HepG2 (cell line): Measurements from ENCODE around the gene FAM228B. TPM values are rescaled to one million over a fixed set of nuclear protein-coding genes. Genes with fewer than 3 reads are reported as not detected.

Experiments
- ATF7-NPFF ChIP-seq: sonication (generic); formaldehyde crosslinking; IDR thresholded peaks from 2 replicates; pipeline ENCODE4 v1.8.1; 2023; ENCODE audit warnings: mild to moderate bottlenecking, low read depth, missing genetic modification reagents, moderate library complexity
- GATAD2A ChIP-seq: IDR thresholded peaks from 2 replicates; pipeline ENCODE4 v1.6.1; 2016
- HOXA9 ChIP-seq: sonication (generic); formaldehyde crosslinking; IDR thresholded peaks from 2 replicates; pipeline ENCODE4 v1.8.1; 2022; ENCODE audit warnings: missing genetic modification reagents, mild to moderate bottlenecking, moderate library complexity, borderline replicate concordance
- NR2F2 ChIP-seq: IDR thresholded peaks from 2 replicates; pipeline ENCODE4 v1.6.1; 2012; ENCODE audit warnings: low read depth, inconsistent platforms, borderline replicate concordance
- PAF1 ChIP-seq: IDR thresholded peaks from 2 replicates; pipeline ENCODE4 v1.6.1; 2016; ENCODE audit warnings: missing genetic modification reagents, missing compliant biosample characterization
- POGZ ChIP-seq: sonication (generic); formaldehyde crosslinking; IDR thresholded peaks from 2 replicates; pipeline ENCODE4 v1.4.0; 2020; ENCODE audit warnings: mild to moderate bottlenecking, missing genetic modification reagents
- SP1 ChIP-seq, 2 experiments: fragments of 450-650 bp in 1 of 2; sonication (generic) in 1 of 2; formaldehyde crosslinking in 1 of 2; IDR thresholded peaks; 2 replicates each; pipeline versions ENCODE4 v1.4.0 to v1.6.1; 2016 to 2020; ENCODE audit warnings: missing genetic modification reagents in 1 of 2
- TBP ChIP-seq: sonication (generic); formaldehyde crosslinking; IDR thresholded peaks from 2 replicates; pipeline ENCODE4 v1.5.0; 2020; ENCODE audit warnings: missing genetic modification reagents
- TEAD2 ChIP-seq: sonication (generic); formaldehyde crosslinking; IDR thresholded peaks from 2 replicates; pipeline ENCODE4 v1.9.0; 2021; ENCODE audit warnings: missing genetic modification reagents
- YEATS2 ChIP-seq: sonication (generic); formaldehyde crosslinking; IDR thresholded peaks from 2 replicates; pipeline ENCODE4 v1.4.0; 2020; ENCODE audit warnings: missing genetic modification reagents, borderline replicate concordance
- ZNF563 ChIP-seq: sonication (generic); formaldehyde crosslinking; IDR thresholded peaks from 2 replicates; pipeline ENCODE4 v1.8.0; 2022; ENCODE audit warnings: mild to moderate bottlenecking, moderate library complexity, missing genetic modification reagents
- ZNF607 ChIP-seq: sonication (generic); formaldehyde crosslinking; IDR thresholded peaks from 2 replicates; pipeline ENCODE4 v1.5.1; 2020; ENCODE audit warnings: missing genetic modification reagents, mild to moderate bottlenecking, borderline replicate concordance
- ZNF703 ChIP-seq: sonication (generic); formaldehyde crosslinking; IDR thresholded peaks from 2 replicates; pipeline ENCODE4 v1.5.1; 2020; ENCODE audit warnings: missing genetic modification reagents, mild to moderate bottlenecking, moderate library complexity, borderline replicate concordance
- polyA plus RNA-seq, 8 experiments: library from polyadenylated mRNA; depleted of rRNA in 3 of 8; stranded (reverse) in 7 of 8; unstranded in 1 of 8; fragments of >200 nt; fragmentation: Illumina TruSeq in 4 of 8; extraction: Trizol in 4 of 8; gene quantifications; 2 replicates each; pipeline versions ENCODE4 v1.2.1 to v1.2.3, GENCODE V29; 2011 to 2016; ENCODE audit warnings: low read depth in 4 of 8, missing spikeins in 1 of 8, mixed read lengths in 1 of 8; ENCODE audit not compliant: insufficient read depth in 1 of 8
- total RNA-seq, 5 experiments: library from RNA; depleted of rRNA; stranded (reverse); fragments of >200 nt; fragmentation: Illumina TruSeq; extraction: Trizol; gene quantifications; 2 replicates each; pipeline ENCODE4 v1.2.3, GENCODE V29; 2016; ENCODE audit warnings: low read depth in 1 of 5
- TF ChIP-seq, protein P1 (sequence below): sonication (generic); formaldehyde crosslinking; IDR thresholded peaks from 2 replicates; pipeline ENCODE4 v1.5.1; 2020; ENCODE audit warnings: mild to moderate bottlenecking, missing genetic modification reagents, borderline replicate concordance
- TF ChIP-seq, protein P2 (sequence below): sonication (generic); formaldehyde crosslinking; IDR thresholded peaks from 2 replicates; pipeline ENCODE4 v1.8.1; 2023; ENCODE audit warnings: missing genetic modification reagents, inconsistent platforms, borderline replicate concordance
- TF ChIP-seq, protein P3 (sequence below): sonication (generic); formaldehyde crosslinking; IDR thresholded peaks from 2 replicates; pipeline ENCODE4 v1.4.0; 2020; ENCODE audit warnings: missing genetic modification reagents
- TF ChIP-seq, protein P4 (sequence below): sonication (generic); IDR thresholded peaks from 2 replicates; pipeline ENCODE4 v1.6.1; 2016; ENCODE audit warnings: low read depth, borderline replicate concordance

Gene FAM228B
- total and polyA plus RNA-seq, 2 of the 13 experiments (the other 11 are each of a cell fraction or from before 2014, with no cell fraction given) = 0.79 to 1.1 TPM

DNA sequence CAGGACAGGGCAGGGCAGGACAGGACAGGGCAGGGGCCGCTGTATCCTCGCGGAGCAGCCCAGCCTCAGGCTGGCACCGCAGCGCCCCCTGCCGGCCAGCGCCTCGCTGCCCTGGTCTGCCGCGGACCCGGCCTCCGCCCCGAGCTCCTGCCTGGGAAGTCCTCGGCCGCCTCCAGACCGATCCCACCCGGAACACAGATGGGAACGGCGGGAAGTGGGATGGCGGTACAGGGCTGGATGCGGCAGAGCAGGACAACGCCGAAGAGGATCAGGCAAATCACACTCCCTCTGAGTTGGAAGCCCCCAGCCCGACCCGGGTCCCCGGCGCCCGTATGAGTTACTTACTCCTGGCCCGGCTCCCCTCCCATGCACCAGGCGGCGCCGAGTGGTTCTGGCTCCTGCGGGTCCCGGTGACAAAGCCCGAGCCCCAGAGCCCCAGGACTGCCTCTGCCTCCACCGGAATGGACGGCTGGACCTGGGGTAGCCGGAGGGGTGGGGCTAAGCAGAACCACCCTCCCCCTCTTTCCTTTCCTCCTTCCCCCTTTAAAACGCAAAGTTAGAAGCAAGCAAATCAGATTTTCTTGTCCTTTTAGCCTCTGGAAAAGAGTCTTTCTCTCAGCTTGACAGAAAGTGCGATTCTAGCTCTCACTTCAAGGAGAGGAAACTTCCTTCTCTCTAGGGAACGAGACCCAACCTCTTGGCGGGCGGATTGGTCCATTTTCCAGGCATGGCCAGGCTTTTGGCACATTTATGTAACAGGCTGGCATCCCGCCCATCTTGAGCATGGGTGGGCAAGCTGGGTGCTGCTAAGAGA is 38.7 kb upstream of the FAM228B start, which contains the start of gene TP53I3 (continued):
- TF ChIP-seq, protein P1, sequence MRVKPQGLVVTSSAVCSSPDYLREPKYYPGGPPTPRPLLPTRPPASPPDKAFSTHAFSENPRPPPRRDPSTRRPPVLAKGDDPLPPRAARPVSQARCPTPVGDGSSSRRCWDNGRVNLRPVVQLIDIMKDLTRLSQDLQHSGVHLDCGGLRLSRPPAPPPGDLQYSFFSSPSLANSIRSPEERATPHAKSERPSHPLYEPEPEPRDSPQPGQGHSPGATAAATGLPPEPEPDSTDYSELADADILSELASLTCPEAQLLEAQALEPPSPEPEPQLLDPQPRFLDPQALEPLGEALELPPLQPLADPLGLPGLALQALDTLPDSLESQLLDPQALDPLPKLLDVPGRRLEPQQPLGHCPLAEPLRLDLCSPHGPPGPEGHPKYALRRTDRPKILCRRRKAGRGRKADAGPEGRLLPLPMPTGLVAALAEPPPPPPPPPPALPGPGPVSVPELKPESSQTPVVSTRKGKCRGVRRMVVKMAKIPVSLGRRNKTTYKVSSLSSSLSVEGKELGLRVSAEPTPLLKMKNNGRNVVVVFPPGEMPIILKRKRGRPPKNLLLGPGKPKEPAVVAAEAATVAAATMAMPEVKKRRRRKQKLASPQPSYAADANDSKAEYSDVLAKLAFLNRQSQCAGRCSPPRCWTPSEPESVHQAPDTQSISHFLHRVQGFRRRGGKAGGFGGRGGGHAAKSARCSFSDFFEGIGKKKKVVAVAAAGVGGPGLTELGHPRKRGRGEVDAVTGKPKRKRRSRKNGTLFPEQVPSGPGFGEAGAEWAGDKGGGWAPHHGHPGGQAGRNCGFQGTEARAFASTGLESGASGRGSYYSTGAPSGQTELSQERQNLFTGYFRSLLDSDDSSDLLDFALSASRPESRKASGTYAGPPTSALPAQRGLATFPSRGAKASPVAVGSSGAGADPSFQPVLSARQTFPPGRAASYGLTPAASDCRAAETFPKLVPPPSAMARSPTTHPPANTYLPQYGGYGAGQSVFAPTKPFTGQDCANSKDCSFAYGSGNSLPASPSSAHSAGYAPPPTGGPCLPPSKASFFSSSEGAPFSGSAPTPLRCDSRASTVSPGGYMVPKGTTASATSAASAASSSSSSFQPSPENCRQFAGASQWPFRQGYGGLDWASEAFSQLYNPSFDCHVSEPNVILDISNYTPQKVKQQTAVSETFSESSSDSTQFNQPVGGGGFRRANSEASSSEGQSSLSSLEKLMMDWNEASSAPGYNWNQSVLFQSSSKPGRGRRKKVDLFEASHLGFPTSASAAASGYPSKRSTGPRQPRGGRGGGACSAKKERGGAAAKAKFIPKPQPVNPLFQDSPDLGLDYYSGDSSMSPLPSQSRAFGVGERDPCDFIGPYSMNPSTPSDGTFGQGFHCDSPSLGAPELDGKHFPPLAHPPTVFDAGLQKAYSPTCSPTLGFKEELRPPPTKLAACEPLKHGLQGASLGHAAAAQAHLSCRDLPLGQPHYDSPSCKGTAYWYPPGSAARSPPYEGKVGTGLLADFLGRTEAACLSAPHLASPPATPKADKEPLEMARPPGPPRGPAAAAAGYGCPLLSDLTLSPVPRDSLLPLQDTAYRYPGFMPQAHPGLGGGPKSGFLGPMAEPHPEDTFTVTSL (CRISPR knock-in tag) = peak; percentile 41; the same call in 1 of the 2 replicates
- TF ChIP-seq GATAD2A (CRISPR knock-in tag) = peak; percentile 63; the same call in 1 of the 2 replicates
- peak; percentile 84 for TF ChIP-seq POGZ (CRISPR knock-in tag)
- TF ChIP-seq PAF1 = no peak
- TF ChIP-seq, protein P2, sequence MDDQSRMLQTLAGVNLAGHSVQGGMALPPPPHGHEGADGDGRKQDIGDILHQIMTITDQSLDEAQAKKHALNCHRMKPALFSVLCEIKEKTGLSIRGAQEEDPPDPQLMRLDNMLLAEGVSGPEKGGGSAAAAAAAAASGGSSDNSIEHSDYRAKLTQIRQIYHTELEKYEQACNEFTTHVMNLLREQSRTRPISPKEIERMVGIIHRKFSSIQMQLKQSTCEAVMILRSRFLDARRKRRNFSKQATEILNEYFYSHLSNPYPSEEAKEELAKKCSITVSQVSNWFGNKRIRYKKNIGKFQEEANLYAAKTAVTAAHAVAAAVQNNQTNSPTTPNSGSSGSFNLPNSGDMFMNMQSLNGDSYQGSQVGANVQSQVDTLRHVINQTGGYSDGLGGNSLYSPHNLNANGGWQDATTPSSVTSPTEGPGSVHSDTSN (CRISPR knock-in tag) = no peak
- TF ChIP-seq, protein P3, sequence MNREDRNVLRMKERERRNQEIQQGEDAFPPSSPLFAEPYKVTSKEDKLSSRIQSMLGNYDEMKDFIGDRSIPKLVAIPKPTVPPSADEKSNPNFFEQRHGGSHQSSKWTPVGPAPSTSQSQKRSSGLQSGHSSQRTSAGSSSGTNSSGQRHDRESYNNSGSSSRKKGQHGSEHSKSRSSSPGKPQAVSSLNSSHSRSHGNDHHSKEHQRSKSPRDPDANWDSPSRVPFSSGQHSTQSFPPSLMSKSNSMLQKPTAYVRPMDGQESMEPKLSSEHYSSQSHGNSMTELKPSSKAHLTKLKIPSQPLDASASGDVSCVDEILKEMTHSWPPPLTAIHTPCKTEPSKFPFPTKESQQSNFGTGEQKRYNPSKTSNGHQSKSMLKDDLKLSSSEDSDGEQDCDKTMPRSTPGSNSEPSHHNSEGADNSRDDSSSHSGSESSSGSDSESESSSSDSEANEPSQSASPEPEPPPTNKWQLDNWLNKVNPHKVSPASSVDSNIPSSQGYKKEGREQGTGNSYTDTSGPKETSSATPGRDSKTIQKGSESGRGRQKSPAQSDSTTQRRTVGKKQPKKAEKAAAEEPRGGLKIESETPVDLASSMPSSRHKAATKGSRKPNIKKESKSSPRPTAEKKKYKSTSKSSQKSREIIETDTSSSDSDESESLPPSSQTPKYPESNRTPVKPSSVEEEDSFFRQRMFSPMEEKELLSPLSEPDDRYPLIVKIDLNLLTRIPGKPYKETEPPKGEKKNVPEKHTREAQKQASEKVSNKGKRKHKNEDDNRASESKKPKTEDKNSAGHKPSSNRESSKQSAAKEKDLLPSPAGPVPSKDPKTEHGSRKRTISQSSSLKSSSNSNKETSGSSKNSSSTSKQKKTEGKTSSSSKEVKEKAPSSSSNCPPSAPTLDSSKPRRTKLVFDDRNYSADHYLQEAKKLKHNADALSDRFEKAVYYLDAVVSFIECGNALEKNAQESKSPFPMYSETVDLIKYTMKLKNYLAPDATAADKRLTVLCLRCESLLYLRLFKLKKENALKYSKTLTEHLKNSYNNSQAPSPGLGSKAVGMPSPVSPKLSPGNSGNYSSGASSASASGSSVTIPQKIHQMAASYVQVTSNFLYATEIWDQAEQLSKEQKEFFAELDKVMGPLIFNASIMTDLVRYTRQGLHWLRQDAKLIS (CRISPR knock-in tag) = no peak
- TF ChIP-seq NR2F2 = 0 out of 2 replicates have a peak, but pooled peaks have one; percentile 30
- TF ChIP-seq YEATS2 = peak; percentile 40; the same call in 1 of the 2 replicates
- no peak for TF ChIP-seq ATF7-NPFF (CRISPR knock-in tag)
- TF ChIP-seq, protein P4, sequence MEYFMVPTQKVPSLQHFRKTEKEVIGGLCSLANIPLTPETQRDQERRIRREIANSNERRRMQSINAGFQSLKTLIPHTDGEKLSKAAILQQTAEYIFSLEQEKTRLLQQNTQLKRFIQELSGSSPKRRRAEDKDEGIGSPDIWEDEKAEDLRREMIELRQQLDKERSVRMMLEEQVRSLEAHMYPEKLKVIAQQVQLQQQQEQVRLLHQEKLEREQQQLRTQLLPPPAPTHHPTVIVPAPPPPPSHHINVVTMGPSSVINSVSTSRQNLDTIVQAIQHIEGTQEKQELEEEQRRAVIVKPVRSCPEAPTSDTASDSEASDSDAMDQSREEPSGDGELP = 0 out of 2 replicates have a peak, but pooled peaks have one; percentile 32
- no peak for TF ChIP-seq SP1 (IDR thresholded peaks at IDR 0.05)
- peak; percentile 22; the same call in 1 of the 2 replicates for TF ChIP-seq SP1 (CRISPR knock-in tag; IDR thresholded peaks at IDR 0.05)
- peak; percentile 40 for TF ChIP-seq ZNF607 (CRISPR knock-in tag)
- no peak for TF ChIP-seq TBP (CRISPR knock-in tag)
- TF ChIP-seq HOXA9 (CRISPR knock-in tag) = no peak; the same call in 1 of the 2 replicates
- TF ChIP-seq TEAD2 = no peak
- no peak; the same call in 1 of the 2 replicates for TF ChIP-seq ZNF703 (CRISPR knock-in tag)
- TF ChIP-seq ZNF563 (CRISPR knock-in tag) = peak; percentile 87
